HG03469 (cell line): ENCODE measurements around the gene UBXN10.

ENCODE experiments used
- ATAC-seq: cut with Tn5 transposase; IDR thresholded peaks from one replicate; pipeline ENCODE4 v1.9.1; 2021; ENCODE audit warnings: mild to moderate bottlenecking, moderate library complexity, moderate number of reproducible peaks; ENCODE audit not compliant: unreplicated experiment

Gene UBXN10

GRCh38 chr1:20151906-20152598, 33.8 kb upstream of the UBXN10 start:
- ATAC-seq = no peak

- ATAC-seq = no peak
Measured at GRCh38 chr1:20152599-20152930, 33.3 kb upstream of the UBXN10 start.

- ATAC-seq = no peak
Measured at GRCh38 chr1:20153000-20153418, 32.9 kb upstream of the UBXN10 start.

GRCh38 chr1:20154301-20154831, 31.5 kb upstream of the UBXN10 start:
- no peak for ATAC-seq

GRCh38 chr1:20158358-20159070, 27.4 kb upstream of the UBXN10 start:
- no peak for ATAC-seq

- no peak for ATAC-seq
Measured at GRCh38 chr1:20160034-20160433, 25.9 kb upstream of the UBXN10 start.

GRCh38 chr1:20164694-20165202, 21.1 kb upstream of the UBXN10 start:
- no peak for ATAC-seq

GRCh38 chr1:20165522-20165951, 20.4 kb upstream of the UBXN10 start:
- ATAC-seq = no peak

GRCh38 chr1:20166051-20166450, 19.8 kb upstream of the UBXN10 start:
- no peak for ATAC-seq

GRCh38 chr1:20167126-20167525, 18.8 kb upstream of the UBXN10 start:
- no peak for ATAC-seq

GRCh38 chr1:20168564-20169491, 17.1 kb upstream of the UBXN10 start:
- no peak for ATAC-seq

GRCh38 chr1:20169932-20170331, 16.0 kb upstream of the UBXN10 start:
- ATAC-seq = no peak

GRCh38 chr1:20172033-20172590, 13.8 kb upstream of the UBXN10 start:
- ATAC-seq = no peak

- ATAC-seq = no peak
Measured at GRCh38 chr1:20174937-20175666, 10.8 kb upstream of the UBXN10 start.

GRCh38 chr1:20178634-20179370, 7.1 kb upstream of the UBXN10 start:
- no peak for ATAC-seq

GRCh38 chr1:20179371-20180128, 6.3 kb upstream of the UBXN10 start:
- no peak for ATAC-seq

- no peak for ATAC-seq
Measured at GRCh38 chr1:20180129-20180843, 5.6 kb upstream of the UBXN10 start.

- ATAC-seq = no peak
Measured at GRCh38 chr1:20180844-20181207, 5.1 kb upstream of the UBXN10 start.
